Activated CD8-positive, alpha-beta memory T cell treated with anti-CD3 and anti-CD28 coated beads, Interleukin-2, amount 50 U/mL, for 4 hours (primary cell): ENCODE results near the gene C1QTNF3.
"Not testable (repeated sequence)": the region's sequence is repeated elsewhere in the genome, so short reads cannot be mapped to it uniquely, and the experiment has no call there.

Source experiments
- DNase-seq: peaks from one replicate; pipeline ENCODE4 v3.0.0-alpha.2; 2020

C1QTNF3 gene, protein sequence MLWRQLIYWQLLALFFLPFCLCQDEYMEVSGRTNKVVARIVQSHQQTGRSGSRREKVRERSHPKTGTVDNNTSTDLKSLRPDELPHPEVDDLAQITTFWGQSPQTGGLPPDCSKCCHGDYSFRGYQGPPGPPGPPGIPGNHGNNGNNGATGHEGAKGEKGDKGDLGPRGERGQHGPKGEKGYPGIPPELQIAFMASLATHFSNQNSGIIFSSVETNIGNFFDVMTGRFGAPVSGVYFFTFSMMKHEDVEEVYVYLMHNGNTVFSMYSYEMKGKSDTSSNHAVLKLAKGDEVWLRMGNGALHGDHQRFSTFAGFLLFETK

DNA sequence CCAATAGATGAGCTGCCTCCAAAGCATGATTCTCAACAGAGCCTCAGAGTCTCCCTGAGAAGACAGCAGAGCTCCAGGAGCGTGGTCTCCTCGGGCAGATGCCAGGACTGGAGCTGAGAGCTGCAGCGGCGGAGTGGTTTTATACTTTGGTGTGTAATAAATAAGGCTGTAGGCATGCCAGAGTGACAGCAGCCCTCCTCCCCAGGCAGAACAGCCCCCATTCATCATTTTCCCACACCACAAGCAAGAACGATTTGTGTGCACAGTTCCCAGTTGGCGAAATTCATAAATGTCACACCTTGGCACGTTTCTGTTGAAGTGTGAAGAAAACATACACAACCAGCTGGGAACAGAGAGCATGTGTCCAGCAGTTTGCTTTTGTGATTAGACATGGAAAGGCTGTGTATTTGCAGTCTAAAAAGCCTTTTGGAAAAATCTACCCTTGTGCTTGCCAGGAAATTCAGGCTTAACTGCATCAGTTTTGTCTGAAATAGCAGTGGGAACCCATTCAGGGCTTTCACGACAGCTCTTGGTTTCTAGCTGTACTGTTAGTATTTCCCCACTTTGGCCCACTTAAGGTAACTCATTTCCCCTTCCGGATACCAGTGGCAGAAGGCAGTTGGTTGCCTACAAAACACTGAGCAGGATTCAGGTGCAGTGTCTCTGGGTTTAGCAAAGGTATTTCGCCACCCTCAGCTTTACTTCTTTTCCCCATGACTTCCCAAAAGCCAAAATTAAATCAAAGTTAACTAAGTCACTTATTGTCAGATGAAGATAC, at the start of gene C1QTNF3:
Gene C1QTNF3, minus strand, starts transcription at position 115 of the 778 bp plus-strand sequence. Its CDS starts 88 bp downstream, at position 27.
- DNase-seq: no peak

DNA sequence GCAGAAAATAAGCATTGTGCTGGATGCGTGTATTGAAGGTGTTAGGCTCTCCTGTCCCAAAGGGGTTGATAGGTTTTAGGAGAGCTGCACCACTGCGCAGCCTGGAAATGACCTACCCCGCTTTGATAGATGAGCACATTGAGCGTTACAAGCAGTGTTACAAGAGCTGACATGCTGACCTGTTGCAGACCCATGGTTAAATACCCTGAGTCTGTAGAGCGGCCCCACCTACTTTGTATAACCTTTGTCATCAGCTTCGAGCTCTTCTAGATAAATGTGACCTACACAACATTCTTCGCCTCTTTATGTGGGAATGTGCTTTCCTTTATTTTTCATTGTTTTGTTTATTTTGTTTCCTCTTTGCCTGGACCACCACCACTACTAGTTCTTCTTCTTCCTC, 48.0 kb upstream of the C1QTNF3 start:
- not testable (repeated sequence) for DNase-seq

DNA sequence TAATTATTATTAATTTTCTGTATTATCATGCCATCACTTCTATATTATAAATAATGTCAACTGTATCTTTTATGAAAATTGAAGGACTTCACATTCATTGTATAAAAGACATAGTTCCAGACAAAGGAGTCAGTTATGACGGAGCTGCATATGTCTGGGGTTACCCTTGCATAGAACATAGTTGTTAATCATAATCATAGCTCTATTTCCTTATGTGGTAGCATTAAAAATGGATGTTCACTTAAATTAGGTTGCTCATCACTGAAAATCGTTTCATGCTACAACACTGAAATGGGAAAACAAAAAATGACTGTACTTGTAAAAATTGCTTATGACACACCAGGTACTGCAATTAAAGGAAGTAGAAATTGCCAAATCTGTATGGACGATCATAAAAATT, 46.8 kb upstream of the C1QTNF3 start:
- DNase-seq: not testable (repeated sequence)

DNA sequence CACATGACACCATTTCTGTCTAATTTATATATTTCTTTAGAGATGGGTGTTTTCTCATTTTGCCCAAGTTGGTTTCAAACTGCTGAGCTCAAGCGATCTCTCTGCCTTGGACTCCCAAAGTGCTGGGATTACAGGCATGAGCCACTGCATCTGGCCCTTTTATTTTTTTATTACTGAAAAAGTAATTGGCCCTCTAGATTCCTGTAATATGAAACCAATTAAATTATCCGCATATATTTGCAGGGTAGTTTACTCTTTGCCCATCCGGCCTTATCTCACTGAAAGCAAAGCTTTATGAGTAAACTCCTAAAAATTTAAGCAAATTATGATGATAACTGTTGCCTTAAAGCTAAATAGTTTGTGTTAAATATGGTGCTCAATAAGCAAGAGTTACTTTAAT, 44.7 kb upstream of the C1QTNF3 start:
- not testable (repeated sequence) for DNase-seq

DNA sequence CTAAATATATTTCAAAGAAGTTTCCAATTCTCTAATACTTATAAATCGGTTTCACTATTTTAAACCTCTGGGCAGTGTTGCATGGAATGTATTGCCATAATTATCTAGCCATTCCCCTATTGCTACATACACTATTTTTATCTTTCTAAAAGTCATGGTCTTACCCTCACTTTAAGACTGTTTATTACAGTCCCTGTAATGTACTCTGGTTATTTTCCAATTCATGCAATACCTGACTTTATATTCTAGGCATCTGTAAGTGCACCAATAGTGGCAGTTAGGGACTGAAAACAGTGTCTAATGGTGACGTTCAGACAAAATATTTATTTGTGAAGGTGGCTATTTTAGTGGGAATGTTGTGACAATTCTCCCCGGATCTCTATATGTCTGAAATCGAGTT, 40.9 kb upstream of the C1QTNF3 start:
- DNase-seq: not testable (repeated sequence)

DNA sequence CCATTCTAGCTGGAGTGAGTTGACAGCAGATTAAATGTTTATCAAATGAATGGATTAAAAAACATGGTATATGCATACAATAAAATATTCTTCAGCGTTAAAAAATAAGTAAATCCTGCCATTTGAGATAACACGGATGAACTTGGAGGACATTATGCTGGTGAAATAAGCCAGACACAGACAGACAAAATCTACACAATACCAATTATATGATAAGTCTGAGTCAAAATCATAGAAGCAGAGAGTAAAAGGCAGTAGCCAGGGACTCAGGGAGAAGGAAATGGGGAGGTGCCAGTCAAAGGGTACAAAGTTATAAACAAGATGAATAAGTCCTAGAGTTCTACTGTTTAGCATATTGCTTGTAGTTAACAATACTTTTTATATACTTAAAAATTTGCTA, 36.5 kb upstream of the C1QTNF3 start:
- not testable (repeated sequence) for DNase-seq

DNA sequence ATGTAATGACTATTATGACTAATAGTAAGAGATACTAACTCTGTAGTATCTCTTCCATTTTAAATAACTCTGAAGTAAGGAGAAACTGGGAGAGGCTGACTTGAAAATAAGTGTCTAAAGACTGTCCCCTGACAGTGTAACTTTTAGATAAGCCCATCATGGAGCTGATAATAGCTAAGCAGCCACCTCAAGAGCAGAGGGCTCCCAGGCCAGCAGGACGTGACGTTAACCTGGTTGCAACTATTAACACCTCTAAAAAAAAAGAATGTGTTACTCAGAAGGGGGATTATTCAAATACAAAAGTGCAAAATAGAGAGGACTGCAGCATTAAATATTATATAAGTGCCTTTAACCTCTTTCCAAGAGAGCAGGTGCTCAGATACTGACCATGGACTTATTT, 34.6 kb upstream of the C1QTNF3 start:
- DNase-seq: not testable (repeated sequence)

DNA sequence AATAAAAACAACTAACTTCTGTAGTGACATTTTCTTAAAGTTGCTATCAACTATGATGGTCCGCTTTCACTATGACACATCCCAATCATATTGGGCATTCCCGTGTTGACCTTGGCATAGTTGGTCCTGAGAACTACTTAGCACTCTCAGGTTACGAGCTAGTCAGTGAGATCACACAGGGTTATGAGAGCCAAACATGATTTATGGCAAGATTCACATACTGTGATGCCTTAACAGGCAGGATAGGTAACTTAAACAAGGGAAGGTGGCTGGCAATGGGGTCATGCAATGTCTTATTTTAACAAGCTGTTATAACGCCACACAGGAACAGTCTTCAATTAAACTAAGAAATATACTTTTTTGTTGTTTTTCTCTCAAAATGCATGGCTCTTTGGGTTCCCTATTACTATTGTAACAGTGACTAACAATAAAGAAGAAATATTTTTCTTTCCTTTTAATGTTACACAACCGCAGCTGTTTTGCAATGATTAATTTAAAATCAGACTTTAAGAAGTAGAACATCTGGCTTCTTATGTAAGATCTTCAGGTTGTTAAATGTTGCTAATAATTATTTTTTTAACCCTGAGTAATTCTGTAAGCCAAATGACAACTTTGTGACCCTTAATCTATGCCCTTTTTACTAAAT, 33.8 kb upstream of the C1QTNF3 start:
- not testable (repeated sequence) for DNase-seq

DNA sequence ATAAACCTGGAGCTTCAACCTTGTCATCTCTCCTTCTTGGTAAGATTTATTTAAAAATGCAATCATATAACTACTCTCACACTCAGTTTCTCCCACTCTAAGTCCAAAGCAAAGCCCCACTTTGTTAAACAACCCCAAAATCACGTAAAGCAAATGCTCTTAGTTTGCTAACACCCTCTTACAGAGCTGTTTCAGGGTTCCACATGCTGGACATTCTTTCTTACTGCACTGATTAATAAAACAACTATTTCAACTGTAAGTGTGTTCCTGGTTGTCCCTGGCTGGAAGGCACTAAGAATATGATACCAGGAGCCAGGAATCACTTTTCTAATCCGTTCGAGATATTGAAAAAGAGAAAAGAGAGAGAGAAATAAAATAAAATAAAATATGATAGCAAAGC, 31.5 kb upstream of the C1QTNF3 start:
- DNase-seq: not testable (repeated sequence)

DNA sequence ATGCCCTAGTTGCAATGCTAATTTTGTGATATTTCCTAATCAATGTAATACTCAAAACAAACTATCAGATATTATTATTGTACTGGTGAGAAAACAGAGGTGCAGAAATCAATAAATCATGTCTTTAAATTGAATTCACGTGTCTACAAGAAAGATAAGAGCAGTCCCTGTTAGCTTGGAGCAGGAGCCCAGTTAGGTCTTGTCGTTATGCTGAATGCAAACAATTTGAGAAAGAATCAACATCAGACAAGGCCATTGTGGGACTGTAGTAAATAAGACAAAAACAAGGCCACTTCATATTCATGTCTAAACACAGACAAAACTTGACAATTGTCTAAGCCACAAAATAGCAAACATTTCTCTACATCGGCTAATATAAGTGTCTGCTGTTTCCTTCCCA, 31.1 kb upstream of the C1QTNF3 start:
- not testable (repeated sequence) for DNase-seq

DNA sequence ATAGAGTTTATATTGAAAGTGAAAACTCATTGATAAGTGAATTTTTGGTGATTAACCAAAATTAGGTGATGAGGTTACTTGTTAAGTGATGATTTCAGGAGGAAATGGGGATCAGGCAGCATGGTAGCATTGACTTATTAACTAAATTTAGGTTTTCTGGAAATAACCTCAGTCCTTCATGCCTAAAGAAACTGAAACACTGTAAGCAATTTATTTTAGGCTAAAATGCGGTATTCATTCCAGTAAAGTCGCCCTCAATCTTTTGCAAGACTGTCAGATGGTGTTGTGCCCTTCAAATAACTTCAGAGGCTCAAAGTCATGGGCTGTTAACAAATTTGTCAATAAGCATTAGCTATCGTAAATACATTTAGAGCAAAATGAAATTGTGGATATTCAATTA, 27.6 kb upstream of the C1QTNF3 start:
- DNase-seq: not testable (repeated sequence)

DNA sequence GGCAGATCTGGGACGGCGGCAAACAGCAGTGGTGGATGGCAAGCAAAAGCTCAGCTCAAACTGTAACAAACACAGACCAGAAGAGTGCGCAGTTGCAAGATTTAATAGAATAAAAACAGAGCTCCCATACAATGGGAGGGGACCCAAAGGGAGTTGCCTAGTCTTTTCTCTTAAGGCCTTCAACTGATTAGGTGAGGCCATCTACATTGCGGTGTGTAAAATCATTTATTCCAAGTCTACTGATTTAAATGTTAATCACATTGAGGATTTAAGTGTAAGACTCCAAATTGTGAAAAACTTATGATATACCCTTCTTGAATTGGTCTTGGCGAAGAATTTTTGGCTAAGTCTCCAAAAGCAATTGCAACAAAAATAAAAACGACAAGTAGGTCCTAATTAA, 21.6 kb upstream of the C1QTNF3 start:
- DNase-seq: no peak

DNA sequence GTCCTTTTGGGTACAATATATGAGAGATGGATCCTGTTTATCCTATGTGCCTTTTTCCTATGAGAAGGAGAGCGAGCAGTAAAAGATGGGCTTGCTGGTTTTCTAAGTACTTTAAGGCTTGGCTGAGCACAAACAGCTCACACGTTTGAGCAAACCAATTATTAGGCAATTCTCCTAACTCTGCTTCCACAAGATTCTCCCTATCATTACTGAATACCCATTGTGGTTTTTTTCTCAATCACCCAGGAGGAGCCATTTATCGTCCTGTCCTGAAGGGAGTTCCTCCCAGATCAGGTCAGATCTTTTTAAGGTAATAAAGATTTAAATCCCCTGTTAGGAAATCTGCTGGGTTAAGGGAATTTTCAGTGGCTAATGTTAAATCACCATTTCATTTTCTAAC, 19.4 kb upstream of the C1QTNF3 start:
- no peak for DNase-seq

DNA sequence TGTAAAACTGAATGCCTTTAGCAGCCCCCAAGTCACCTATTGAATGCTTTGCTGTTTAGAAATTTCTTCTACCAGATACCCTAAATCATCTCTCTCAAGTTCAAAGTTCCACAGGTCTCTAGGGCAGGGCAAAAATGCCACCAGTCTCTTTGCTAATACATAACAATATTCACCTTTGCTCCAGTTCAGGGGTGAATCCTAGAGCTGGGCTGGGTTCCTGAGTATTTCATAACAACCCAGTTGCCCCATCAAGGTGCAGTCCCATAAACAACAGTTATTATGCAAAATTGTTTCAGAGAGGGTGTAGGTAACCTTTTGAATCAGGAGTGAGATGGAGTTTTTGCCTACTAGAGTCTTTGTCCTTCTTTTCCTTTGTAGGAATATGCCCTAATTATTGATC, 19.0 kb upstream of the C1QTNF3 start:
- DNase-seq: no peak

DNA sequence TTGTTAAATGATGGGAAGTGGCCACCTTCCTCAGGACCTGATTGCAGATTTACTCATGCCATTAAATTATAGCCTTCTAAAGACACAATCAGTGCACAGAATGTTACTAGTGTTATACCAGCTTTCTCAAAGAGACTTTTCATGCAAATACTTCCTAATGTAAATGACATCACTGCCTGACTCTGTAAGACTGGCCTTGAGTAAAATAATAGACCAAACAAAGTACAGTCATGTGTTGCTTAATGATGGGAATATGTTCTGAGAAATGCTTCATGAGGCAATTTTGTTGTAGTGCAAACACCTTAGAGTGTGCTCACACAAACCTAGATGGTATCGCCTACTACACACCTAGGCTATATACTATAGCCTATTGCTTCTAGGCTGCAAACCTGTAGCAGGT, 17.0 kb upstream of the C1QTNF3 start:
- DNase-seq: no peak

DNA sequence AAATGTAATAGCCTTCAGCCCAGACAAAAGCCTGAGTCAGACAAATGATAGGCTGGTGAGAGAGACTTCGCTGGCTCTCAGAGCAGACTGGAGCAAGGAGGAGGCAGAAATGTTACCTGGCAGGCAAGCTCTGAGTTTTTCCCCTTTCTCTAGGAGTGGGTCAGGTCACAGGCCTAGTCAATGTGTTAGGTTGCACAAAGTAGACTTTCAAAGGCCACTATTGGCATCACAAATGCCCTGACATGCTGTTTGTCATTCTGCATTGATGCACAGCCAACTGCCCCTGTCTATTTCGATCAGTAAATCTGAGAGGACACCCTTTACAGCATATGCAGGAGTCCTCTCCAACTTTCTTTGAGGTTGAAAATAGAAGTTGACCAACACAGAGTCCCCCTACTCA, 15.5 kb upstream of the C1QTNF3 start:
- no peak for DNase-seq

DNA sequence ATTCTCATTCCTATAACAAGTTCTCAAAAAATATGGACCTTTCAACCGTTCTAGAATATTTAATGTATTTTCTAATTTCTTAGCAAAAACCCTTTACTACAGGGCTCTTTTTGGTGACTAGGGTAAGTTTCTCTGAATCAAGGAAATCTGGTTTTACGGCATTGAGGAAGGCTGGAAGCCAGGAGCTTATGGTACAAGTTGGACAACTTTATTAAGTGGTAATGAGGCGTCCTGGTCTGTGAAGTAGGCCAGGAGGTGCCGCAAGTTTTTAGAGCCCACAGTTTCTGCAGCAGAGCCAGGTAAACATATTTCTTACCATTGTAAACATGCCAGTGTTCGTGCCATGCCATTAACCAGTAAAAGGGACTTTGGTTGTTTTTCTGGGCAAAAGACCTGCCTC, 14.6 kb upstream of the C1QTNF3 start:
- DNase-seq: no peak

DNA sequence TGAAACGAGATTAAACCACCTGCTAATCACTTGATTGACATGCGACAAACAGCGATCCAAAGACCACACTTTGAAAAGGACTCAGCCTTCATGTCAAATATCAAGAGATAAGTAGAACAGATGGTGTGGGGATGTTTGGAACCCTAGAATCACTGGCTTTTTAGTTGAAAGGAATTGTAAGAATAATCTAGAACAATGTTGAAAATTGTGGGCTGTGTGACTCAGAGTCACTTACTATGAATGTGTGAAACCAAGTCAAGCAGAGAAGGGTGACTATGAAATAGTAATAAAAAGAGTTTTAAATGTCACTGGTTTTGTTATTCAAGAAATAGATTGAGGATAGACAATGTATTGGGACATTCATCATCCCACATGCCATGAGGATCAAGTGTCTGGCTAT, 14.1 kb upstream of the C1QTNF3 start:
- no peak for DNase-seq

DNA sequence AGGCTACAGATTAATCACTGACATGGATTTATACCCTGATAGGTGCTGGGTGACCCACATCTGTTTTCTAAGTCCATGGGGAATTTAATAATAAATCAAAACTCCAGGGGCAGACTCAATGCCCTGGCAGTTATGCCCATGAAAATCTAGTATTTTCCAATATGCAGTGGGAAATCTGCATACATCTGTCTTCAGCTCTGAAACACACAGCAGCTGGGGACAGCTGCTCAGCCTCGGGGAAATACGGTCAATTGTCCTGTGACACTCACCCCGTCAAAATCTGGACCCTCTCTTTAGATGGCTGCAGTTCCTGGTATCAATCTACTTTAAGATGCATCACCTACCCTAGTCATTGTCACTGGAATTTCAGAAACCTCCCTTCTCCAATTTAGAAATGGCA, 12.7 kb upstream of the C1QTNF3 start:
- no peak for DNase-seq

DNA sequence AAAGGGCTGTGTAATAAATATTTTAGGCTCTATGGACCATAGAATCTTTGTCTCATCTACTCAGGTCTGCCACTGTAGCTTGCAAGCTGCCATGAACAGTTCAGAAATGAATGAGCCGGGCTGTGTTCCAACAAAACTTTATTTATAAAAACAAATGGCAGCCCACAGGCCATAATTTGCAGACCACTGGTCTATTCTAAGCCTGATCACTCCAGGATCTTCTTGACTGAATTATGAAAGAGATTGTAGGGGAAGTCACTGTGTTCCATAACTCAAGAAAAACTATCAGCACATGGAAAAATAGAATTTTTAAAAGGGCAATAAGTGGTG, 11.4 kb upstream of the C1QTNF3 start:
- DNase-seq: no peak

DNA sequence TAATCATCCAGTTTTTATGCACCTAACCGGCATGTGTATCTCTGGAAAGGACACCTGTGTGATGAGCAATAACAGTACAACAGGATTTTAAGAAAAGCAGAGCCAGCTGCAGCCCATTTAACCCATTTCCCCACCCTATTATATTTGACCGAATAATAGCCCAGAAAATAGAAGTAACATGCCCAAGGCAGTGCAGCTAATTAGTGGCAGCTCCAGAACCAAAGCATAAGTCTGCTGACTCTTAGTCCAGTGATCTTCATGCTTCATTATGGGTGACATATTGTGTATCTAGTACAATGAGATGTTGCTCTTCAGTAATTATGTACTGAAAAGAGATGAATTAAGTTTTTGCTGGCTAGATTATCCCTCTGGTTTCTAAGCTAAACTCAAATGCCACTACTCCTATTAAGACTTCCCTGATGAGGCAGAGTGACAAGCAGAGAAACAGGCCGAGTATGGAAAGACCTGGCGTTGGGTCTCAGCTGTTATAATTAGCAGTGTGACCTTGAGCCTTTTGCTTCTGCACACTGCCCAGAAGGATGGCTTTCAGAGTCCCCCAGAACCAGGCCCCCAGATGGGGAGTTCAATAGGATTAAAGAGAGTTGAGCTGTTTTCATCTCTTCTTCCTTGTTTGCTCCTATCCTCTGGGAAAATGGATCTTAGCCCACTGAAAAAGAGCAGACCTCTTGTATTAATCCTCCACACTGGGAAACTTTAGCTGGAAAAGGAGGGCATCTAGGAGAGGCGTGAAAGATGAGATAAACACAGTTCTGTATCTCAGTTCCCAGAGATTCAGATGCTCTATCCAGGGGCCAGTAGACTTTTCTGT, 10.8 kb upstream of the C1QTNF3 start:
- no peak for DNase-seq

DNA sequence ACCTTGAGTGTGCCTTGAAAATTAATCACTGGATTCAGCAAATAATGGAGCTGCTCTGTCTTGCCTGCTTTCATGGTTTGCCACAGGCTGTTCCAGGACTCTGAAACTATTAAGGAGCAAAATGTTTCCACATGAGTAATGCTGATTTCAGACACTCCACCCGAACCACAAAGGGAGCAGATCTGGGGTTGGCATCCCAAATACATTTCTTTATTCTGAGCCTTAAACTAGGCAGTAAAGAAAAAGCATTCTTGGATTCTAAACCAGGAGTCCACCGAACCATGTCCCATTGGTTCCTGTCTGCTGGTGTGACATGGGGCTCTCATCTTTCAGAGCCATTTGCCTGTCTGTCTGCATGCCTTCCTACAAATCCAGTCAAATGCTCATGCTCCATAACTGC, 10.1 kb upstream of the C1QTNF3 start:
- DNase-seq: no peak

DNA sequence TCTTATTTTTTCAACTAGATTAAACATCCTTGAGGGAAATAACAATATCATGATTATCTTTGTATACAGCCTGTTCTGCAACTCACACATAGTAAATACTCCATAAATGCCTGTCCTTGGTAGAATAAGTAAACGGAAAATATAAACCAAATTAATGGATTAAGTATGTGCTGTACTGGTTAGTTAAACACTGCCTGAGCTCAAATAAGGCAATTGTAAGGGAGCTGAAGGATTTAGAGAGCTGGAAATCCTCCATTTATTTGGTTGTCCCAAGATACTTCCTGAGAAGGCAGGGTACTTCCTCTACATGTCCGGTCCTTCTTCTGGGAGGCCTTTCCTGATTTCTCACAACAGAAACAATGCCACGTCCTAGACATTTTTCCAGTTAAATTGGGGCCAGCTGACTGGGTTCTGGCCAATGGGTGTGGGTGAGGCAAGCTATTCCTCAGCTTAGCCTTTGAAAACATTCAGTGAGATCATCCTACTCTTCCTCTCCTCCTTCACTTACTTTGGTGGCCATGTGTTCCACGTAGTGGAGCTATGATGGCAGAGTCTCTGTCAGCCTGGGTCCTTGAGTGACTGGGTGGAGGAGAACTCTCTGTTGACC, 8.5 kb upstream of the C1QTNF3 start:
- DNase-seq: no peak
